ENCODE results near the gene IP6K2.

DNA sequence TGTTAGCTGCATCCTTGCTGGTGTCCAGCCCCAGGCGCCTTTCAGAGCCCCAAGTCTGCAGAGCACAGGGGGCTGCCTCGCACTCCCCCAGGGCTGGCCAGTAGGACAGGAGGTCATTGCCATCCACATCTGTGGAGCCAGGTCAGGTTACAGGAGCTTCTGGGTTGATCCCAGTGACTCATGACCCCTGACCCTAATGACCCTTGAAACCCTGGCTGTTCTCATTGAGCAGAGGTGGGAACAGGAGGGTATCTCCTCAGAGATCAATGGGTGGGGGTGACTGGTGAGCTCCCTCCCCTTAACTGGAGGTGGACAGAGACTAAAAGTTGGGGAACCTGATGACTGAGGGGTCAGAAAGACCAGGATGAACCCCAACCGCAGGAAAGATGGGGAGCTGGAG is 75.6 kb downstream of the IP6K2 start:
- TF ChIP-seq, protein P1, sequence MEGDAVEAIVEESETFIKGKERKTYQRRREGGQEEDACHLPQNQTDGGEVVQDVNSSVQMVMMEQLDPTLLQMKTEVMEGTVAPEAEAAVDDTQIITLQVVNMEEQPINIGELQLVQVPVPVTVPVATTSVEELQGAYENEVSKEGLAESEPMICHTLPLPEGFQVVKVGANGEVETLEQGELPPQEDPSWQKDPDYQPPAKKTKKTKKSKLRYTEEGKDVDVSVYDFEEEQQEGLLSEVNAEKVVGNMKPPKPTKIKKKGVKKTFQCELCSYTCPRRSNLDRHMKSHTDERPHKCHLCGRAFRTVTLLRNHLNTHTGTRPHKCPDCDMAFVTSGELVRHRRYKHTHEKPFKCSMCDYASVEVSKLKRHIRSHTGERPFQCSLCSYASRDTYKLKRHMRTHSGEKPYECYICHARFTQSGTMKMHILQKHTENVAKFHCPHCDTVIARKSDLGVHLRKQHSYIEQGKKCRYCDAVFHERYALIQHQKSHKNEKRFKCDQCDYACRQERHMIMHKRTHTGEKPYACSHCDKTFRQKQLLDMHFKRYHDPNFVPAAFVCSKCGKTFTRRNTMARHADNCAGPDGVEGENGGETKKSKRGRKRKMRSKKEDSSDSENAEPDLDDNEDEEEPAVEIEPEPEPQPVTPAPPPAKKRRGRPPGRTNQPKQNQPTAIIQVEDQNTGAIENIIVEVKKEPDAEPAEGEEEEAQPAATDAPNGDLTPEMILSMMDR (IDR thresholded peaks at IDR 0.05) = no peak
- TF ChIP-seq POLR2A (IDR thresholded peaks at IDR 0.05) = no peak
- TF ChIP-seq POLR2AphosphoS5 (IDR thresholded peaks at IDR 0.05) = no peak

Data from sigmoid colon (tissue), 4 donors.